Measurements from ENCODE around the gene IBSP. TPM values are rescaled to one million over a fixed set of nuclear protein-coding genes. Genes with fewer than 3 reads are reported as not detected.

IBSP gene
- total RNA-seq, 1 experiment from 2014 or later = not detected

GRCh38 chr4:87819281-87819919, 20.0 kb downstream of the IBSP start:
- Histone ChIP-seq H3K23me2 (ENCODE audit: insufficient read length, low read depth, low read length, poor library complexity, severe bottlenecking) (no peaks in the 10 kb centered on the region), H4K91ac (ENCODE audit: insufficient read length, low read depth, low read length) (no peak overlapping the region), H3K23ac (ENCODE audit: insufficient read length, low read depth, low read length) (no peak overlapping the region), H3K79me2 (ENCODE audit: insufficient read depth, low read length) (no peaks in the 10 kb centered on the region), H4K8ac (replicated peaks; ENCODE audit: insufficient read length, low read depth, low read length) (no peak overlapping the region), H2BK5ac (ENCODE audit: insufficient read length, low read length) (no peak overlapping the region), H3K4me2 (ENCODE audit: insufficient read depth, insufficient read length, low read length) (no peak overlapping the region), H2AFZ (ENCODE audit: low read length) (no peak overlapping the region), H3K18ac (ENCODE audit: insufficient read length, low read depth, low read length) (no peak overlapping the region), H3K14ac (ENCODE audit: insufficient read depth, low read length) (no peak overlapping the region), H3T11ph (ENCODE audit: low read length) (no peak overlapping the region), H3K27me3 (ENCODE audit: insufficient read depth, low read length) (no peaks in the 10 kb centered on the region), H2AK5ac (ENCODE audit: insufficient read length, low read length) (no peak overlapping the region), H2BK15ac (ENCODE audit: low read depth, low read length) (no peak overlapping the region), H3K27ac (ENCODE audit: insufficient read length, low read depth, low read length) (no peak overlapping the region), H3K4me1 (ENCODE audit: insufficient read depth, low read length) (no peaks in the 10 kb centered on the region), H3K9me3 (ENCODE audit: control insufficient read depth, low read depth, low read length) (no peaks in the 10 kb centered on the region), H3K79me1 (ENCODE audit: insufficient read depth, low read depth, low read length, poor library complexity, severe bottlenecking) (no peaks in the 10 kb centered on the region), H2BK120ac (ENCODE audit: low read depth, low read length, poor library complexity, severe bottlenecking) (no peak overlapping the region), H3K4ac (ENCODE audit: low read depth, low read length) (no peak overlapping the region), H3K56ac (ENCODE audit: insufficient read length, low read depth, low read length) (no peak overlapping the region), H4K20me1 (ENCODE audit: control insufficient read depth, insufficient read depth, insufficient read length) (no peaks in the 10 kb centered on the region), H2BK12ac (ENCODE audit: insufficient read length, low read depth, low read length) (no peak overlapping the region), H2BK20ac (ENCODE audit: low read depth, low read length, poor library complexity, severe bottlenecking) (no peak overlapping the region), H4K5ac (ENCODE audit: insufficient read length, low read depth, low read length) (no peak overlapping the region), H3K9ac (ENCODE audit: extremely low read depth, insufficient read length, low read length) (no peak overlapping the region)
- peak; percentile 55 for DNase-seq
- peaks cover 17 to 22% of the 10 kb centered on the region in 2 experiments for H3K4me1 Mint-ChIP-seq
- H3K4me3 Mint-ChIP-seq = no peak overlapping the region; a peak in 1 of 5 replicates
- no CpG with 5 or more reads among the region's 8 CpGs for WGBS (ENCODE audit: extremely low coverage, insufficient read length, low lambda C conversion rate)
- H3K27ac Mint-ChIP-seq = peak overlapping the region; percentile 85 to 96 (median 95)
- no peaks in the 10 kb centered on the region; the same call in none of the 2 replicates for H3K27me3 Mint-ChIP-seq (ENCODE audit: low read depth)
- TF ChIP-seq CTCF (conservative IDR thresholded peaks at IDR 0.05) = no peak
- peaks cover 22 to 27% of the 10 kb centered on the region in 2 experiments for H3K9me3 Mint-ChIP-seq
- peaks cover 8 to 42% (median 13%) of the 10 kb centered on the region in 3 experiments; a peak in 6 of 7 replicates for H3K36me3 Mint-ChIP-seq (ENCODE audit: insufficient read depth in 1 of 3, low read depth in 3 of 3)

Measured in H9 (cell line).